H9 (cell line): ENCODE data around the gene BAHD1. TPM values are rescaled to one million over a fixed set of nuclear protein-coding genes. Genes with fewer than 3 reads are reported as not detected.
A peak's percentile ranks its signal among the peaks of the same experiment; 100 is the strongest.

Experiments used
- DNase-seq: peaks from one replicate; pipeline ENCODE4 v3.0.0-alpha.2; 2017
- H2AFZ ChIP-seq: one replicate; pipeline ENCODE4 v1.6.1; 2013; ENCODE audit warnings: mild to moderate bottlenecking, low read length, control low read depth, moderate library complexity
- H2AK5ac ChIP-seq: 2 replicates; pipeline ENCODE4 v1.6.1; 2013; ENCODE audit warnings: low read length, control low read depth, mixed read lengths; ENCODE audit not compliant: insufficient read length
- H2BK120ac ChIP-seq: one replicate; pipeline ENCODE4 v1.6.1; 2013; ENCODE audit warnings: low read depth, mild to moderate bottlenecking, low read length, control low read depth, inconsistent platforms; ENCODE audit not compliant: poor library complexity, severe bottlenecking
- H2BK12ac ChIP-seq: 2 replicates; pipeline ENCODE4 v1.6.1; 2013; ENCODE audit warnings: low read length, control low read depth, mixed read lengths, low read depth; ENCODE audit not compliant: insufficient read length
- H2BK15ac ChIP-seq: 2 replicates; pipeline ENCODE4 v1.6.1; 2013; ENCODE audit warnings: low read depth, low read length, control low read depth
- H2BK20ac ChIP-seq: one replicate; pipeline ENCODE4 v1.6.1; 2013; ENCODE audit warnings: low read depth, mild to moderate bottlenecking, low read length, control low read depth, inconsistent platforms; ENCODE audit not compliant: poor library complexity, severe bottlenecking
- H2BK5ac ChIP-seq: 2 replicates; pipeline ENCODE4 v1.6.1; 2013; ENCODE audit warnings: low read length, control low read depth, mixed read lengths; ENCODE audit not compliant: insufficient read length
- H3K14ac ChIP-seq: 2 replicates; pipeline ENCODE4 v1.6.1; 2013; ENCODE audit warnings: low read length, control low read depth; ENCODE audit not compliant: insufficient read depth
- H3K18ac ChIP-seq: 2 replicates; pipeline ENCODE4 v1.6.1; 2013; ENCODE audit warnings: low read depth, mild to moderate bottlenecking, mixed read lengths, low read length, control low read depth; ENCODE audit not compliant: insufficient read length
- H3K23ac ChIP-seq: 2 replicates; pipeline ENCODE4 v1.6.1; 2013; ENCODE audit warnings: low read length, control low read depth, mixed read lengths, low read depth; ENCODE audit not compliant: insufficient read length
- H3K23me2 ChIP-seq: 2 replicates; pipeline ENCODE4 v1.6.1; 2013; ENCODE audit warnings: low read depth, mild to moderate bottlenecking, mixed read lengths, low read length, control low read depth; ENCODE audit not compliant: insufficient read length, poor library complexity, severe bottlenecking
- H3K27ac ChIP-seq: 2 replicates; pipeline ENCODE4 v1.5.1; 2013; ENCODE audit warnings: low read length, control low read depth, mixed read lengths, low read depth; ENCODE audit not compliant: insufficient read length
- H3K27me3 ChIP-seq: 2 replicates; pipeline ENCODE4 v1.6.1; 2013; ENCODE audit warnings: low read length, control low read depth, inconsistent platforms; ENCODE audit not compliant: insufficient read depth
- H3K4ac ChIP-seq: 2 replicates; pipeline ENCODE4 v1.6.1; 2013; ENCODE audit warnings: low read depth, mild to moderate bottlenecking, control low read depth, inconsistent platforms, low read length, moderate library complexity
- H3K4me1 ChIP-seq: 2 replicates; pipeline ENCODE4 v1.6.1; 2013; ENCODE audit warnings: low read length, control low read depth, inconsistent platforms; ENCODE audit not compliant: insufficient read depth
- H3K4me2 ChIP-seq: 2 replicates; pipeline ENCODE4 v1.6.1; 2013; ENCODE audit warnings: low read length, control low read depth, mixed read lengths; ENCODE audit not compliant: insufficient read length, insufficient read depth
- H3K56ac ChIP-seq: 2 replicates; pipeline ENCODE4 v1.6.1; 2013; ENCODE audit warnings: low read depth, mild to moderate bottlenecking, mixed read lengths, low read length, control low read depth; ENCODE audit not compliant: insufficient read length
- H3K79me1 ChIP-seq: 2 replicates; pipeline ENCODE4 v1.6.1; 2013; ENCODE audit warnings: low read depth, mild to moderate bottlenecking, moderate library complexity, low read length, control low read depth, inconsistent platforms; ENCODE audit not compliant: insufficient read depth, poor library complexity, severe bottlenecking
- H3K79me2 ChIP-seq: 2 replicates; pipeline ENCODE4 v1.6.1; 2013; ENCODE audit warnings: low read length, control low read depth, inconsistent platforms; ENCODE audit not compliant: insufficient read depth
- H3K9ac ChIP-seq: 2 replicates; pipeline ENCODE4 v1.6.1; 2013; ENCODE audit warnings: low read length, control low read depth, mixed read lengths; ENCODE audit not compliant: insufficient read length; ENCODE audit errors: extremely low read depth
- H3K9me3 ChIP-seq: one replicate; pipeline ENCODE4 v1.6.1; 2013; ENCODE audit warnings: low read depth, low read length, inconsistent platforms; ENCODE audit not compliant: control insufficient read depth
- H3T11ph ChIP-seq: one replicate; pipeline ENCODE4 v1.6.1; 2013; ENCODE audit warnings: mild to moderate bottlenecking, low read length, control low read depth, inconsistent platforms
- H4K20me1 ChIP-seq: one replicate; pipeline ENCODE4 v1.6.1; 2013; ENCODE audit not compliant: control insufficient read depth, insufficient read length, insufficient read depth
- H4K5ac ChIP-seq: 2 replicates; pipeline ENCODE4 v1.6.1; 2013; ENCODE audit warnings: low read depth, mild to moderate bottlenecking, mixed read lengths, low read length, control low read depth; ENCODE audit not compliant: insufficient read length
- H4K8ac ChIP-seq: replicated peaks from 2 replicates; pipeline ENCODE4 v1.6.1; 2013; ENCODE audit warnings: low read length, control low read depth, mixed read lengths, low read depth; ENCODE audit not compliant: insufficient read length
- H4K91ac ChIP-seq: 2 replicates; pipeline ENCODE4 v1.6.1; 2013; ENCODE audit warnings: low read depth, mild to moderate bottlenecking, moderate library complexity, mixed read lengths, low read length, control low read depth; ENCODE audit not compliant: insufficient read length
- H3K27ac Mint-ChIP-seq, 3 experiments: 2 replicates in 2 of 3; 3 replicates in 1 of 3; pipeline ENCODE4 v1.8.0; 2020 to 2021; ENCODE audit warnings: mixed read lengths in 3 of 3, mild to moderate bottlenecking in 1 of 3, moderate library complexity in 1 of 3
- H3K27me3 Mint-ChIP-seq: 2 replicates; pipeline ENCODE4 v1.8.0; 2021; ENCODE audit warnings: low read depth, mild to moderate bottlenecking, moderate library complexity, mixed read lengths
- H3K36me3 Mint-ChIP-seq, 3 experiments: 2 replicates in 2 of 3; 3 replicates in 1 of 3; pipeline ENCODE4 v1.8.0; 2020 to 2021; ENCODE audit warnings: low read depth in 3 of 3, mixed read lengths in 3 of 3; ENCODE audit not compliant: insufficient read depth in 1 of 3
- H3K4me1 Mint-ChIP-seq, 2 experiments: 2 replicates each; pipeline ENCODE4 v1.8.0; 2020; ENCODE audit warnings: mixed read lengths in 2 of 2
- H3K4me3 Mint-ChIP-seq, 2 experiments: 2 replicates in 1 of 2; 3 replicates in 1 of 2; pipeline ENCODE4 v1.8.0; 2020 to 2021; ENCODE audit warnings: mild to moderate bottlenecking in 2 of 2, mixed read lengths in 2 of 2, moderate library complexity in 1 of 2
- H3K9me3 Mint-ChIP-seq, 2 experiments: 2 replicates in 1 of 2; 3 replicates in 1 of 2; pipeline ENCODE4 v1.8.0; 2020; ENCODE audit warnings: mild to moderate bottlenecking in 2 of 2, mixed read lengths in 2 of 2, moderate library complexity in 1 of 2
- CTCF ChIP-seq: fragments of 200-600 bp; sonication (generic); conservative IDR thresholded peaks from 3 replicates; pipeline ENCODE4 v1.8.0; 2021; ENCODE audit warnings: antibody characterized with exemption, mild to moderate bottlenecking
- WGBS: extraction: QIAGEN DNeasy Blood & Tissue Kit; methylation state at CpG from one replicate; pipeline ENCODE4 v1.1.7; 2013; ENCODE audit warnings: missing lambda C conversion rate, low lambda C conversion rate, mixed read lengths; ENCODE audit not compliant: insufficient read length; ENCODE audit errors: extremely low coverage; 5-methylcytosine and 5-hydroxymethylcytosine counted together
- total RNA-seq: library from RNA; stranded (reverse); gene quantifications from 2 replicates; pipeline ENCODE4 v1.2.1, GENCODE V29; 2021

Gene BAHD1
- total RNA-seq, 1 experiment from 2014 or later = 54.1 TPM

- H4K20me1 ChIP-seq = no peaks in the 10 kb centered on the region
- H3K9ac ChIP-seq = no peak overlapping the region
- DNase-seq = no peak
- H3T11ph ChIP-seq = no peak overlapping the region
- H2AFZ ChIP-seq = no peak overlapping the region
- H4K8ac ChIP-seq = no peak overlapping the region
- no peaks in the 10 kb centered on the region for H3K9me3 ChIP-seq
- Mint-ChIP-seq H3K4me1 (peaks cover 49% of the 10 kb centered on the region in 2 experiments), H3K27ac (peak overlapping the region in 2 of 3 experiments; percentile 64 to 76; a peak in 2 of 7 replicates), H3K9me3 (no peaks in the 10 kb centered on the region), H3K27me3 (no peaks in the 10 kb centered on the region), H3K36me3 (peaks cover 9 to 33% (median 12%) of the 10 kb centered on the region in 3 experiments; a peak in 6 of 7 replicates), H3K4me3 (no peak overlapping the region)
- H3K4me2 ChIP-seq = no peak overlapping the region
- no peak overlapping the region for H3K56ac ChIP-seq
- TF ChIP-seq CTCF = no peak
- H3K27me3 ChIP-seq = no peaks in the 10 kb centered on the region
- no peak overlapping the region for H2BK12ac ChIP-seq
- no peak overlapping the region for H2BK20ac ChIP-seq
- H4K5ac ChIP-seq = no peak overlapping the region
- WGBS = no CpG with 5 or more reads among the region's 4 CpGs
- no peak overlapping the region for H2BK120ac ChIP-seq
- H3K23me2 ChIP-seq = no peaks in the 10 kb centered on the region
- H3K4ac ChIP-seq = no peak overlapping the region
- H3K79me2 ChIP-seq = peaks cover 36% of the 10 kb centered on the region; the same call in 1 of the 2 replicates
- no peak overlapping the region for H2AK5ac ChIP-seq
- peaks cover 8% of the 10 kb centered on the region; the same call in 1 of the 2 replicates for H3K4me1 ChIP-seq
- no peak overlapping the region for H2BK5ac ChIP-seq
- no peak overlapping the region for H4K91ac ChIP-seq
- no peak overlapping the region for H3K18ac ChIP-seq
- peaks cover 13% of the 10 kb centered on the region for H3K79me1 ChIP-seq
- H3K23ac ChIP-seq = no peak overlapping the region
- no peak overlapping the region for H2BK15ac ChIP-seq
- H3K14ac ChIP-seq = no peak overlapping the region; the same call in 1 of the 2 replicates
- no peak overlapping the region for H3K27ac ChIP-seq
These were observed 16.0 kb downstream of the BAHD1 start for GRCh38 chr15:40456738-40457137.
